Activated T-cell treated with anti-CD3 and anti-CD28 coated beads for 48 hours (primary cell): ENCODE results near the gene ASNS.

ENCODE experiments used
- DNase-seq: peaks from one replicate; pipeline ENCODE4 v3.0.0-alpha.2; 2020; ENCODE audit warnings: low read depth

Gene ASNS

GRCh38 chr7:97842772-97843345 is 29.3 kb downstream of the ASNS start:
- DNase-seq = no peak

- no peak for DNase-seq
These were observed 30.2 kb downstream of the ASNS start for GRCh38 chr7:97842006-97842405.

- peak; percentile 47 for DNase-seq
These were observed 36.7 kb downstream of the ASNS start for GRCh38 chr7:97835296-97836138.

GRCh38 chr7:97819161-97819560 is 53.0 kb downstream of the ASNS start:
- no peak for DNase-seq

- DNase-seq = no peak
These were observed 54.0 kb downstream of the ASNS start for GRCh38 chr7:97818066-97818663.
